Brain microvascular endothelial cell (primary cell): ENCODE data around the gene FIZ1.

ENCODE experiments used
- DNase-seq: peaks from one replicate; pipeline ENCODE4 v3.0.0-alpha.2; 2020
- H3K27ac ChIP-seq: fragments of 250-450 bp; sonication (Bioruptor Pico); 2 replicates; pipeline ENCODE4 v1.5.1; 2020; ENCODE audit warnings: mild to moderate bottlenecking, moderate library complexity
- H3K27me3 ChIP-seq: fragments of 250-450 bp; sonication (Bioruptor Pico); replicated peaks from 2 replicates; pipeline ENCODE4 v1.5.1; 2020; ENCODE audit warnings: mild to moderate bottlenecking
- H3K36me3 ChIP-seq: fragments of 250-450 bp; sonication (Bioruptor Pico); replicated peaks from 2 replicates; pipeline ENCODE4 v1.5.1; 2020; ENCODE audit warnings: mild to moderate bottlenecking
- H3K4me3 ChIP-seq: 2 replicates; pipeline ENCODE4 v1.5.1; 2011; ENCODE audit warnings: low read depth, mild to moderate bottlenecking, control low read depth, low read length, moderate library complexity
- CTCF ChIP-seq: IDR thresholded peaks from 2 replicates; pipeline ENCODE4 v1.5.1; 2011; ENCODE audit warnings: low read depth, mild to moderate bottlenecking, moderate library complexity, low read length, control low read depth, inconsistent platforms; ENCODE audit errors: missing control alignments
- in situ Hi-C: cut with HindIII; loops from 2 replicates; pipeline ENCODE4 v1.10.0; 2017; ENCODE audit warnings: low sequenced_read_pairs, low pct_ligation_motif_present

FIZ1 gene

GRCh38 chr19:55602104-55603001 is 3.0 kb upstream of the FIZ1 start:
- Histone ChIP-seq H3K36me3 (peaks cover 3% of the 10 kb centered on the region), H3K27me3 (no peaks in the 10 kb centered on the region), H3K27ac (no peak overlapping the region), H3K4me3 (no peak overlapping the region)
- TF ChIP-seq CTCF: no peak
- in situ Hi-C loops: loop anchor here (25.0 kb wide), 1 partner anchor 215 kb away; the partner anchor contains the start of genes RPL28, TMEM190 and TMEM238
- DNase-seq: no peak

GRCh38 chr19:55601084-55601483 is 1.8 kb upstream of the FIZ1 start:
- Histone ChIP-seq H3K27ac (no peak overlapping the region), H3K27me3 (no peaks in the 10 kb centered on the region), H3K4me3 (peak overlapping the region; percentile 79), H3K36me3 (peaks cover 9% of the 10 kb centered on the region)
- in situ Hi-C loops: loop anchor here (25.0 kb wide), 1 partner anchor 214 kb away; the partner anchor contains the start of genes RPL28, TMEM190 and TMEM238
- DNase-seq: no peak
- TF ChIP-seq CTCF: no peak

- H3K4me3 ChIP-seq: peak overlapping the region; percentile 79
- in situ Hi-C loops: loop anchor here (25.0 kb wide), 1 partner anchor 213 kb away; the partner anchor contains the start of genes RPL28, TMEM190 and TMEM238
- H3K27ac ChIP-seq: peak overlapping the region; percentile 98
- TF ChIP-seq CTCF: no peak
- peaks cover 13% of the 10 kb centered on the region for H3K36me3 ChIP-seq
- no peaks in the 10 kb centered on the region for H3K27me3 ChIP-seq
- no peak for DNase-seq
Measured at GRCh38 chr19:55600662-55601028, 1.3 kb upstream of the FIZ1 start.

GRCh38 chr19:55599842-55600661 is 735 bp upstream of the FIZ1 start, which contains the start of gene ZNF524:
Gene ZNF524 (plus strand): TSS chr19:55600288. CDS start chr19:55602113, 1,825 bp downstream.
- DNase-seq: peak; percentile 83
- TF ChIP-seq CTCF: no peak
- Histone ChIP-seq H3K27ac (peak within 1 kb of the TSS; percentile 98), H3K27me3 (no peaks in the 10 kb centered on the region), H3K4me3 (peak within 1 kb of the TSS; percentile 79), H3K36me3 (peaks cover 18% of the 10 kb centered on the region)
- in situ Hi-C loops: loop anchor here (25.0 kb wide), 1 partner anchor 213 kb away; the partner anchor contains the start of genes RPL28, TMEM190 and TMEM238

- Histone ChIP-seq H3K4me3 (peak overlapping the region; percentile 79), H3K36me3 (peaks cover 23% of the 10 kb centered on the region)
Measured at GRCh38 chr19:55598719-55599467, 424 bp downstream of the FIZ1 start.

More at GRCh38 chr19:55598719-55599467, 424 bp downstream of the FIZ1 start:
- TF ChIP-seq CTCF: no peak
- DNase-seq: peak; percentile 94
- Histone ChIP-seq H3K27me3 (no peaks in the 10 kb centered on the region), H3K27ac (peak overlapping the region; percentile 98)
- in situ Hi-C loops: no loop called here
